Pancreas (tissue), 10 donors: Measurements from ENCODE around the gene HOXC4. TPM values are rescaled to one million over a fixed set of nuclear protein-coding genes. Genes with fewer than 3 reads are reported as not detected.

Source experiments
- ATAC-seq, 4 donors: fragments of 200-7000 bp; cut with Tn5 transposase; one replicate each; pipeline versions ENCODE4 v1.8.0 to v1.9.1; 2020; ENCODE audit warnings: mild to moderate bottlenecking in 4 of 4, moderate library complexity in 4 of 4
- DNase-seq, 6 donors: peaks; one replicate each; pipeline ENCODE4 v3.0.0-alpha.2; 2020
- FAIRE-seq: peaks from 2 replicates; lab custom pipeline; 2012; peaks lifted over from hg19 to GRCh38; lab: Jason Lieb, UNC
- H3K27ac ChIP-seq, 4 donors: fragments of 200-600 bp; sonication (generic); 1 replicate in 3 of 4; 2 replicates in 1 of 4; pipeline versions ENCODE4 v1.5.0 to v1.8.0; 2020
- H3K27me3 ChIP-seq, 4 donors: fragments of 200-600 bp; one replicate each; pipeline ENCODE4 v1.8.0; 2021
- H3K36me3 ChIP-seq, 3 donors: fragments of 200-600 bp; sonication (generic) in 1 of 3; one replicate each; pipeline versions ENCODE4 v1.5.0 to v1.8.0; 2020 to 2021
- H3K4me1 ChIP-seq, 3 donors: fragments of 200-600 bp; one replicate each; pipeline ENCODE4 v1.8.0; 2021
- H3K4me3 ChIP-seq, 4 donors: fragments of 200-600 bp; sonication (generic) in 2 of 4; one replicate each; pipeline versions ENCODE4 v1.5.0 to v1.8.0; 2020 to 2021
- H3K9me3 ChIP-seq, 4 donors: fragments of 200-600 bp; one replicate each; pipeline ENCODE4 v1.8.0; 2021
- WGBS, 2 donors: extraction: QIAGEN DNeasy Blood & Tissue Kit; methylation state at CpG; one replicate each; pipeline ENCODE4 v1.1.7; 2013; 5-methylcytosine and 5-hydroxymethylcytosine counted together
- intact Hi-C, 3 donors: fragments of 100-400 bp; cut with DNase I; formaldehyde crosslinking; loops; one replicate each; pipeline versions ENCODE4 v1.11.1 to v1.14.2; 2022
- polyA plus RNA-seq, 2 donors: library from polyadenylated mRNA; stranded (reverse); fragments of 200-250 nt; gene quantifications; one replicate each; pipeline ENCODE4 v1.2.3, GENCODE V29; 2013
- total RNA-seq, 6 donors: library from RNA; stranded (reverse); fragmentation: NEBNext Ultra II Directional in 4 of 6; extraction: Animal tissue kit (Norgen Biotek cat#: 25700) in 4 of 6; gene quantifications; one replicate each; pipeline versions ENCODE4 v1.2.1 to v1.2.4, GENCODE V29; 2021 to 2023
- TF ChIP-seq, protein P1 (sequence below), 4 donors: fragments of 200-600 bp; sonication (generic) in 3 of 4; IDR thresholded peaks; one replicate each; pipeline versions ENCODE4 v1.5.0 to v1.8.0; 2021; ENCODE audit warnings: antibody characterized with exemption in 4 of 4
- donor health status: healthy with polysubstance abuse.
- donor health status: DM: no; HTN: no; CAD: no; lungs with moderate emphysema.
- donor health status: DM: no; HTN: no; CAD: no.
- donor health status: control.
- donor health status: control.
- donor health status: Bipolar disorder and iron deficiency.
- donor health status: DM: yes; HTN: yes; CAD: no.
- donor health status: DM: no; HTN: no; CAD: no.
- donor health status: DM: no; HTN: no; CAD: no.
- donor health status: DM: yes; HTN: yes; CAD: no.

Gene HOXC4
- total and polyA plus RNA-seq, 8 donors: 0.15 to 0.62 (median 0.25) TPM; not detected in 4

DNA sequence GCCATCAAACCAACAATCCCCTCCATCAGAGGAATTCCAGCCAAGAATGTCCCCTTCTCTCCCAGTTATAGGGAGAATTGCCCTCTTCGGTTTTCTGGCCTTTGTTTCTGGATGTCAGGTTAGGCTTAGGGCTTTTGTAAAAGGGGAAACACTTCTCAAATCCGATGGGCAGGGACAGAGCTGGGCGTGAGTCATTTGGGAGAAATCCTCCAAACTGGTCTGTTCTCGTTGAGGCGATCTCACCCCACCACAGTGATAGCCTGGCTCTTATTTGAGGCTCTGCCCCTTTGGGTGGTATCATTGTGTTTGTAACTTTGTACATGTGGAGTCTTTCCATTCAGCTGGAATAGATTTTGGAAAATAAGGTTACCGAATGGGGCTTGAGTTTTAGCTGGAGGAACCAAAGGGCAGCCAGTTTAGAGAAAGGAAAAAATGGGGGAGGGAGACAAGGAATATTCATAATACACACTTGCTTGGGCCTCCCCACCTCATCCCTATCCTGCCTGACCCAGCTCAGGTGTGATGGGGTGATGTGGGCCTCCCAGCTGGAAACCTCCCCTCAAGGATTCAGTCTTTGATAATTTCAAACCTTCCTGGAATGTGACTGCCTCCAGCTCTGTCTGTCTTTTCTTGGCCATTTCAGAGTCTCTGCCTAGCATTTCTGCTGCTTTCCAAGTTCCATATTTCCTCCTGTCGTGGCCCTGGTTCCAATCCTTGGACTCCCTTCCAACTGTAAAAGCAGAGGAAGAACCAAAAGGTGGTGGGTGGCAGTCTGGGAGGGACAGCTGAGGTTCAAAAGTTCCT is 7.5 kb downstream of the HOXC4 start:
- FAIRE-seq (no peak), DNase-seq (no peak), ATAC-seq (no peak)
- H3K9me3 ChIP-seq: no peaks in the 10 kb centered on the region
- no peaks in the 10 kb centered on the region for H3K36me3 ChIP-seq
- H3K4me1 ChIP-seq: no peaks in the 10 kb centered on the region
- TF ChIP-seq, protein P1, sequence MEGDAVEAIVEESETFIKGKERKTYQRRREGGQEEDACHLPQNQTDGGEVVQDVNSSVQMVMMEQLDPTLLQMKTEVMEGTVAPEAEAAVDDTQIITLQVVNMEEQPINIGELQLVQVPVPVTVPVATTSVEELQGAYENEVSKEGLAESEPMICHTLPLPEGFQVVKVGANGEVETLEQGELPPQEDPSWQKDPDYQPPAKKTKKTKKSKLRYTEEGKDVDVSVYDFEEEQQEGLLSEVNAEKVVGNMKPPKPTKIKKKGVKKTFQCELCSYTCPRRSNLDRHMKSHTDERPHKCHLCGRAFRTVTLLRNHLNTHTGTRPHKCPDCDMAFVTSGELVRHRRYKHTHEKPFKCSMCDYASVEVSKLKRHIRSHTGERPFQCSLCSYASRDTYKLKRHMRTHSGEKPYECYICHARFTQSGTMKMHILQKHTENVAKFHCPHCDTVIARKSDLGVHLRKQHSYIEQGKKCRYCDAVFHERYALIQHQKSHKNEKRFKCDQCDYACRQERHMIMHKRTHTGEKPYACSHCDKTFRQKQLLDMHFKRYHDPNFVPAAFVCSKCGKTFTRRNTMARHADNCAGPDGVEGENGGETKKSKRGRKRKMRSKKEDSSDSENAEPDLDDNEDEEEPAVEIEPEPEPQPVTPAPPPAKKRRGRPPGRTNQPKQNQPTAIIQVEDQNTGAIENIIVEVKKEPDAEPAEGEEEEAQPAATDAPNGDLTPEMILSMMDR (IDR thresholded peaks at IDR 0.05): no peak
- no peak overlapping the region for H3K4me3 ChIP-seq
- WGBS, 2 donors: 63 to 70% methylated on average over 7 of the region's 7 CpGs
- no peak overlapping the region for H3K27ac ChIP-seq
- intact Hi-C loops: no loop called here
- no peaks in the 10 kb centered on the region for H3K27me3 ChIP-seq

DNA sequence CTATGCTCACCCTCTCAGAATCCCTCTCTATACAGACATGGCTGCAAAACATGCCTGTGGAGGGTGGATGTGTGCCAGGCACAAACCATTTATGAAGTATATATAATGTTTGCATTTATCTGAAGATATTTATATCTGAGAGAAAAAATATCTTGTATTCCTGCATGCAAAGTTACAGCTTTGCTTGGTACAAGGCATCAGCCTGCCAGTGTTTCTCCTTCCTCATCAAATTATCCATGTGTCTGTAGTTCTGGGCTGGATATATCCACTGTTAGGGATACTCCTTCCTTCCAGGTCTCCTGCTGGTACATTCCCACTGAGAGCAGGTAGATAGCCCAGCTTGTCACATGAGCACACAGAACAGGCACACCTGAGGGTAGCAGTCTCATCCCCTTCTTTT is 12.0 kb downstream of the HOXC4 start:
- TF ChIP-seq, protein P1 (IDR thresholded peaks at IDR 0.05): no peak
- Histone ChIP-seq H3K9me3 (no peaks in the 10 kb centered on the region), H3K27ac (no peak overlapping the region), H3K36me3 (no peaks in the 10 kb centered on the region), H3K27me3 (no peaks in the 10 kb centered on the region), H3K4me1 (no peaks in the 10 kb centered on the region), H3K4me3 (no peak overlapping the region)
- ATAC-seq: no peak
- no peak for DNase-seq
- intact Hi-C loops: no loop called here
- FAIRE-seq: no peak

DNA sequence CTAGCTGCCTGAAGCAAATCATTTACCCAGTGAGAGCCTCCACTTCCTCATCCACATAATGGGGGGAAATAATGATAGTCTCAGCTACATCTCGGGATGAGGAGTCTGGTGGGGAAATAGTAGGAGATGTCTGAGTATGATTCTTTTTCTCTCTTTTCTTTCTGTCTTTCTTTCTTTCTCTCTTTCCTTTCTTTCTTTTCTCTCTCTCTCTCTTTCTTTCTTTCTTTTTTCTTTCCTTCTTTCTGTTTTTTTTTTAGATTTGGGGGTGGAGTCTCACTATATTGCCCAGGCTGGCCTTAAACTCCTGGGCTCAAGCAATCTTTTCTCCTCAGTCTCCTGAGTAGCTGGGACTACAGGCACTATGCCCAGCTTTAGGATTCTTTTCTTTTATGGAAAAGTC is 12.8 kb downstream of the HOXC4 start:
- Histone ChIP-seq H3K4me1 (no peaks in the 10 kb centered on the region), H3K36me3 (no peaks in the 10 kb centered on the region), H3K27me3 (no peaks in the 10 kb centered on the region), H3K4me3 (no peak overlapping the region), H3K27ac (no peak overlapping the region), H3K9me3 (no peaks in the 10 kb centered on the region)
- TF ChIP-seq, protein P1 (IDR thresholded peaks at IDR 0.05): no peak
- no peak for FAIRE-seq
- WGBS, 2 donors: 68 to 74% methylated on average over 1 of the region's 1 CpG
- no peak for DNase-seq
- intact Hi-C loops: no loop called here
- no peak for ATAC-seq

DNA sequence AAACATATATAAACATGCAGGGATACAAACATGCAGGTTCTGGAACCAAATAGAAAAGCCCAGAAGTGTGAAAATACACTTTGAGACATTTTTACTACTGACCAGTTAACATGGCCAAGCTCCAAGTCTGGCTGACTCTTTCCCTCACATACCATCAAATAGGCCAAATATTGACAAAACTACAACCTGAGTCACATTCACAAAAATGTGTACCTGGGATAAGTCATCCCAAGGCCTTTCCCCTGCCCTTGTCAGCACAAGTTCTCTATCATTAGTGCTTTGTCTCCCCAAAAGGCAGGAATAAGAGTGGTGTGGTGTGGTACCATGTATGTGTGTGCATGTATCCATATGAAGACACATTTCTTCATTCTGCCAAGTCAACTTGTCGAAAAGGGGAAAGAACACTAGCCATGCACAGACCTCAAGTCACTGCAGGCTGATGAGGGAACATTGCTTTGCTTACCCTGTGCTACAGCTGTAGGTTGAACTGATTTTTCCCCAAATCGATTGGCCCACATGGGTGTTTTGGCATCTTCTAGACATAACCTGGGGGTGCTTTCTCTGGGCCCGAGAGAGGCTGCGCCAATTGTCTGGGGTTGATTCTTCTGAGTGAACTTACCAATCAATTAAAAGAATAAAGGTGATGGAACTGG is 14.9 kb downstream of the HOXC4 start:
- Histone ChIP-seq H3K27ac (no peak overlapping the region), H3K4me3 (no peak overlapping the region), H3K9me3 (no peaks in the 10 kb centered on the region), H3K4me1 (no peaks in the 10 kb centered on the region), H3K36me3 (no peaks in the 10 kb centered on the region), H3K27me3 (no peaks in the 10 kb centered on the region)
- intact Hi-C loops: no loop called here
- DNase-seq: no peak
- 79 to 85% methylated on average over 4 of the region's 4 CpGs for WGBS, 2 donors
- ATAC-seq: no peak
- TF ChIP-seq, protein P1 (IDR thresholded peaks at IDR 0.05): no peak
- FAIRE-seq: no peak

DNA sequence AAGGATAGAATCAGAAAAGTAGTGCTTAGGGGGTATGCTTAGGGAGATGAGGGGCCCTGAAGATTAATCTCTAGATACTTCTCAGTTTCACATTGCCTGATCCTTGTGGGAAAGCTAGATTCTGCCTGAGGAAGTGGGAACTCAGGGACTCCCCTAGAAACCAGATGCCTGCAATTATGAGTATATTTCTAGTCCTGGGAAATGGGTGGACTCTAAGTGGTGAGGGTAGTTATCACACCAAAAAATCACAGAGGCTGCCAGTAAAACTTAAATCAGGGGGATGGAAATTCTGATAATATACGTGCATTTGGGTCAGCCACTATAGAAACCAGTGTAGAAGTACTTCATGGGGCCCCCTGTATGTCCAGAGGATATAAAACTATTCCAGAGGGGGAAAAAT is 18.3 kb downstream of the HOXC4 start:
- TF ChIP-seq, protein P1 (IDR thresholded peaks at IDR 0.05): no peak
- no peak for DNase-seq
- no peaks in the 10 kb centered on the region for H3K9me3 ChIP-seq
- no peak for FAIRE-seq
- H3K4me1 ChIP-seq: no peaks in the 10 kb centered on the region
- no peaks in the 10 kb centered on the region for H3K36me3 ChIP-seq
- no peak overlapping the region for H3K27ac ChIP-seq
- no peak for ATAC-seq
- WGBS, 2 donors: 40 to 41% methylated on average over 1 of the region's 1 CpG
- H3K4me3 ChIP-seq: no peak overlapping the region
- H3K27me3 ChIP-seq: no peaks in the 10 kb centered on the region
- intact Hi-C loops: no loop called here
